Hippocampal formation (tissue), 2 donors: ENCODE results near the gene PDZD2.
"Not testable (repeated sequence)": the region's sequence is repeated elsewhere in the genome, so short reads cannot be mapped to it uniquely, and the experiment has no call there.

Experiments
- DNase-seq, 2 donors: peaks; one replicate each; lab custom pipeline; 2025; lab: John Stamatoyannopoulos, UW

PDZD2 gene

DNA sequence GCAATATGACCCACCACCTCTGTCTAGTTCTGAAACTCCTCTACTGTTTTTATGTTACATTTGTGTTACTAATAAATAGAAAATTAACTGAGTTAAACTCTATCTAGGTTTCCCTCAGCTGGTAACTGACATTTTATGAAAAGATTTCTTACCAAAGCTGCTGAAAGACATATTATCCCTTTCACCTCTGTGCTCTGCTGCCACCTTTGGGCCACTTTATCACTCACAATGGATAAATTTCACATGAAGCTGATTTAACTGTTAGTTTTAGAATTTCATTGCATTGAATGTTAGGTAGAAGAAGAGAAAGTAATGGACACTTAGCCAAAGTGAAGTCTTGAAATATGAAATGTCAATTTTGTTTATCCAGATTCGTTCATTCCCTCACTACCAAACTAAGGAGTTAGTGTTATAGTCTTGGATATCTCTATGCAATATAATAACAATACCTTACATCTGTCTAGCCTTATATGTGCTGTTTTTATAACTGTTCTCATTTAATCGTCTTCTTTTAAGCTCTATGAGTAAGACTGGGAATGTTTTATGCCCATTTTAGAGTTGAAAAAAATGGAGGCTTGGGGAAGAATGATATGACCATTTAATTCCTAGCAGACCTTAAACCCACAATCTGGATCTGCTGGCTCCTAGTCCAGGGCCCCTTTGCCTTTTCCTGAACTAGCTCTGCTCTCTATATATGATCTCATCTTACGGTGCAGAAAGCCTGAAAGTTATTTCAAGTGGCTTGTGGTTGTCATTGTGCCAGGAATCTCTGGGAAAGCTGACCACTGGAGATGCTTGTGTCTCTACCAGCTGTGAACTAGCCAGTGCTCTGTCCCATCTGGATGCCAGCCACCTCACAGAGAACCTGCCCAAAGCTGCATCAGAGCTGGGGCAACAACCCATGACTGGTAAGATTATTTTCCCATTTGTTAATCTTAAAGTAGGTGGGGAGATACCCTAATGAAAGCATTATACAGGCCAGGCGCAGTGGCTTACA is 438.1 kb downstream of the PDZD2 start:
- peak; percentile 15 to 48 for DNase-seq

- DNase-seq = not testable (repeated sequence)
These were observed 439.9 kb downstream of the PDZD2 start for GRCh38 chr5:32078855-32079254.

DNA sequence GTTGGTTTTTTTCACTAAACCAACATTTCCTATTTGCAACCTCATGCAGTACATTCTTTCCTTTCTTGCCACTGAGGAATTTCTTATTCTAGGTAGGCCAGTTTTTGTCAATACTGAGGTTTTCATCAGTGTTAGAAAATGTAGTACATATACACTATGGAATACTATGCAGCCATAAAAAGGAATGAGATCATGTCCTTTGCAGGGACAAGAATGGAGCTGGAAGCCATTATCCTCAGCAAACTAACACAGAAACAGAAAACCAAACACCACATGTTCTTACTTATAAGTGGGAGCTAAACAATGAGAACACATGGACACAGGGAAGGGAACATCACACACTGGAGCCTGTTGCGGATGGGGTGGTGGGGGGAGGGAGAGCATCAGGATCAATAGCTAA is 441.6 kb downstream of the PDZD2 start:
- not testable (repeated sequence) for DNase-seq

DNA sequence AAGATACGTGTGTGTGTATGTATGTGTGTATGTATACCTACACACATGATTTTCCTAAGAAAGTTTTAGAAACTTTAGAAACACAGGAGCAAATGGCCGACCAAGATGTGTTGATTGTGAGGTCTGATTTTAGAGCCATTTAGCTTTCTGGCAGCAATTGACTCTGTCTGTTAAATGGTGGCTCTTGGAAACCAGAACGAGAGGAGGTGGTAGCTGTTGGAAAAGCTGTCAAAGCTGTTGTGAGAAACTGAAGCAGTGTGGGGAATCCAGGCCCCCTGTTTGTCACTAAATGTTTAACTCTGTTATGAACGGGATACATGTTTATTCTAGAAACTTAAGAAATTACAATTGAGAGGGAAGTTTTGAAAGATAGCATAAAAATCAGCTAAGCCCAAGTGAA is 443.8 kb downstream of the PDZD2 start:
- no peak for DNase-seq

GRCh38 chr5:32083981-32084430 is 445.1 kb downstream of the PDZD2 start:
- peak; percentile 25 to 48 for DNase-seq

DNA sequence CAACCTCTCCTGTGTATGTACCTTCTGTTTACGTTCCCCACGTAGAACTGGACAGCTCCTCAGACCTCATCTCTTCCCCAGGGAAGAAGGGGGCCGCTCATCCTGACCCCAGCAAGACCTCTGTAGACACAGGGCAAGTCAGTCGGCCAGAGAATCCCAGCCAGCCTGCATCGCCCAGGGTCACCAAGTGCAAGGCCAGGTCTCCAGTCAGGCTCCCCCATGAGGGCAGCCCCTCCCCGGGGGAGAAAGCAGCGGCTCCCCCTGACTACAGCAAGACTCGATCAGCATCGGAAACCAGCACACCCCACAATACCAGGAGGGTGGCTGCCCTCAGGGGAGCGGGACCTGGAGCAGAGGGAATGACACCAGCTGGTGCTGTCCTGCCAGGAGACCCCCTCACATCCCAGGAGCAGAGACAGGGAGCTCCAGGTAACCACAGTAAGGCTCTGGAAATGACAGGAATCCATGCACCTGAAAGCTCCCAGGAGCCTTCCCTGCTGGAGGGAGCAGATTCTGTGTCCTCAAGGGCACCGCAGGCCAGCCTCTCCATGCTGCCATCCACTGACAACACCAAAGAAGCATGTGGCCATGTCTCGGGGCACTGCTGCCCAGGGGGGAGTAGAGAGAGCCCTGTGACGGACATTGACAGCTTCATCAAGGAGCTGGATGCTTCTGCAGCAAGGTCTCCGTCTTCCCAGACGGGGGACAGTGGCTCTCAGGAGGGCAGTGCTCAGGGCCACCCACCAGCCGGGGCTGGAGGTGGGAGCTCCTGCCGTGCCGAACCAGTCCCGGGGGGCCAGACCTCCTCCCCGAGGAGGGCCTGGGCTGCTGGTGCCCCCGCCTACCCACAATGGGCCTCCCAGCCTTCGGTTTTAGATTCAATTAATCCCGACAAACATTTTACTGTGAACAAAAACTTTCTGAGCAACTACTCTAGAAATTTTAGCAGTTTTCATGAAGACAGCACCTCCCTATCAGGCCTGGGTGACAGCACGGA is 448.5 kb downstream of the PDZD2 start:
- no peak for DNase-seq

- no peak for DNase-seq
These were observed 449.3 kb downstream of the PDZD2 start for GRCh38 chr5:32088214-32088613.

DNA sequence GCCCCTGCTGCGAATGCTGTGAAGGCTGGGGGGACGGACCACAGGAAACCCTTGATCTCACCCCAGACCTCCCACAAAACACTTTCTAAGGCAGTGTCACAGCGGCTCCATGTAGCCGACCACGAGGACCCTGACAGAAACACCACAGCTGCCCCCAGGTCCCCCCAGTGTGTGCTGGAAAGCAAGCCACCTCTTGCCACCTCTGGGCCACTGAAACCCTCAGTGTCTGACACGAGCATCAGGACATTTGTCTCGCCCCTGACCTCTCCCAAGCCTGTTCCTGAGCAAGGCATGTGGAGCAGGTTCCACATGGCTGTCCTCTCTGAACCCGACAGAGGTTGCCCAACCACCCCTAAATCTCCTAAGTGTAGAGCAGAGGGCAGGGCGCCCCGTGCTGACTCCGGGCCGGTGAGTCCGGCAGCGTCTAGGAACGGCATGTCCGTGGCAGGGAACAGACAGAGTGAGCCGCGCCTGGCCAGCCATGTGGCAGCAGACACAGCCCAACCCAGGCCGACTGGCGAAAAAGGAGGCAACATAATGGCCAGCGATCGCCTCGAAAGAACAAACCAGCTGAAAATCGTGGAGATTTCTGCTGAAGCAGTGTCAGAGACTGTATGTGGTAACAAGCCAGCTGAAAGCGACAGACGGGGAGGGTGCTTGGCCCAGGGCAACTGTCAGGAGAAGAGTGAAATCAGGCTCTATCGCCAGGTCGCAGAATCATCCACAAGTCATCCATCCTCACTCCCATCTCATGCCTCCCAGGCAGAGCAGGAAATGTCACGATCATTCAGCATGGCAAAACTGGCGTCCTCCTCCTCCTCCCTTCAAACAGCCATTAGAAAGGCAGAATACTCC is 450.4 kb downstream of the PDZD2 start:
- DNase-seq = no peak

GRCh38 chr5:32090026-32090754 is 451.3 kb downstream of the PDZD2 start:
- no peak for DNase-seq

DNA sequence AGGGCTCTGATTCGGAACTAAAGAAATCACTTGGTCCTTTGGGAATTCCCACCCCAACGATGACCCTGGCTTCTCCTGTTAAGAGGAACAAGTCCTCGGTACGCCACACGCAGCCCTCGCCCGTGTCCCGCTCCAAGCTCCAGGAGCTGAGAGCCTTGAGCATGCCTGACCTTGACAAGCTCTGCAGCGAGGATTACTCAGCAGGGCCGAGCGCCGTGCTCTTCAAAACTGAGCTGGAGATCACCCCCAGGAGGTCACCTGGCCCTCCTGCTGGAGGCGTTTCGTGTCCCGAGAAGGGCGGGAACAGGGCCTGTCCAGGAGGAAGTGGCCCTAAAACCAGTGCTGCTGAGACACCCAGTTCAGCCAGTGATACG is 451.8 kb downstream of the PDZD2 start:
- no peak for DNase-seq

GRCh38 chr5:32092938-32093812 is 454.2 kb downstream of the PDZD2 start:
- peak; percentile 56 to 64 for DNase-seq

DNA sequence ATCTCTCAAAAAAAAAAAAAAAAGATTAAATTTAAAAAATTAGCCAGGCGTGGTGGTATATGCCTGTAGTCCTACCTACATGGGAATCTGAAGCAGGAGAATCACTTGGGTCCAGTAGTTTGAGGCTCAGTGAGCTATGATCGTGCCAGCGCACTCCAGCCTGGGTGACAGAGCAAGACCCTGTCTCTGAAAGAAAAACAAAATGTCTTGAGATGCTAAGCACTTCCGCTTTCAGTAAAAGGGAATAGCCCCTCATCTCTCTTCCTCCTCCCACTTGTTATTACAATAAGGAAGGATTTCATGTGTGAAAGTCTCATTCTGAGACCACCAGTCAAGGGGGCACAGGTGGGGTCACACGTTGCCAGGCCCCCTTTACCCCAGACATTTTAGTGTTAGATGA is 455.8 kb downstream of the PDZD2 start:
- no peak for DNase-seq

DNA sequence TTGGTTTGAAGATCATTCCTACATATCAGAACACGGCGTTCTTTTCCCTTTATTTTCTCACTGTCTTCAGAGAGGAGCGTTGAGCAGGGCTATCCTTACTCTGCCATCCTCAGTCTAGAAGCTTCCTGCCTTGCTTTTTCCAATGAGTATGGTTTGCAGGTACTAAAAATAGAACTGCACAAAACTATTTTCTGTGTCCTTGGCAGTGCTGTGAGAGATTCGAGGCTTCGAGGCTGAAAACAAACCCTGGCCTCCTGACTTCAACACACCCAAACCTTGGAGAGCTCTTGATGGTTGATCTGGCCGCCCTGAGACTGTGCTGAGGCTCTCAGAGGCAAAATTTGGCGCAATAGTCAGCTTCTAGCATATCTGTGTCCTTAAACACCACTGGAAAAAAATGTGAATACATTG is 456.3 kb downstream of the PDZD2 start:
- DNase-seq = no peak

DNA sequence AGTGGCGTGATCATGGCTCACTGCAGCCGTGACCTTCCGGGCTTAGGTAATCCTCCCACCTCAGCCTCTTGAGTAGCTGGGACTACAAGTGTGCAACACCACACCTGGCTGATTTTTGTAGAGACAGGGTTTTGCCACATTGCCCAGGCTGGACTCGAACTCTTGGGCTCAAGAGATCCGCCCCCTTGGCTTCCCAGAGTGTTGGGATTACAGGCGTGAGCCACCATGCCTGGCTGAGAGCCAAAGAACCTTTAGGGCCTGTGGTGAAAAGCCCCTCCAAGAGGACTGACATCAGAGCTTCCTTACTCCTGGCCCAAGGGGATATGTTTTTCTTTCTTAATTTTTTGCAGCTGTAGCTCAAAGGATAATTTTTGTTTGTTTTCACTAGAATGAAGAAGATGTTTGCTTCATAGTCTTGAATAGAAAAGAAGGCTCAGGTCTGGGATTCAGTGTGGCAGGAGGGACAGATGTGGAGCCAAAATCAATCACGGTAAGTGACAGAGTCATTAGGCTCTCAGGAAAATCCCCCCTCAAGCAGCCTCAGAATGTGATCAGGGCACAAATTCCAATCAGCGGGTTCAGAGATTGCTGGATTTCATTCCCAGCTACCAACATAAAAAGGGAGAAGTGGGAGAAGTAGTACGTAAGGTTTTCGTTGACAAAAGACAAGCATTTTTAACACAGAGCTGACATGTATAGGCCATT is 458.1 kb downstream of the PDZD2 start:
- DNase-seq = no peak

- no peak for DNase-seq
These were observed 459.4 kb downstream of the PDZD2 start for GRCh38 chr5:32098291-32098690.

- DNase-seq = no peak
These were observed 460.0 kb downstream of the PDZD2 start for GRCh38 chr5:32098890-32099310.

GRCh38 chr5:32099486-32100035 is 460.6 kb downstream of the PDZD2 start:
- DNase-seq = no peak

- DNase-seq = peak; percentile 46 to 72
These were observed 461.3 kb downstream of the PDZD2 start for GRCh38 chr5:32100230-32100629.
